ENCODE data around the gene GNLY. TPM values are rescaled to one million over a fixed set of nuclear protein-coding genes. Genes with fewer than 3 reads are reported as not detected.

The GNLY gene
- total RNA-seq, 1 donor from 2014 or later, result not detected

- peaks cover 9% of the 10 kb centered on the region for H3K4me1 Mint-ChIP-seq (ENCODE audit: low read depth)
- peaks cover 6% of the 10 kb centered on the region for H3K9me3 Mint-ChIP-seq (ENCODE audit: low read depth)
- H3K27me3 Mint-ChIP-seq (ENCODE audit: low read depth), result peaks cover 38% of the 10 kb centered on the region
- no peak for TF ChIP-seq CTCF (IDR thresholded peaks at IDR 0.05)
- no peak overlapping the region for H3K4me3 Mint-ChIP-seq (ENCODE audit: unreplicated experiment)
- no peak for DNase-seq (ENCODE audit: low spot score)
- H3K27ac Mint-ChIP-seq (ENCODE audit: unreplicated experiment), result no peak overlapping the region
- no peaks in the 10 kb centered on the region for H3K36me3 Mint-ChIP-seq (ENCODE audit: low read depth)
These were observed 22.3 kb downstream of the GNLY start for GRCh38 chr2:85716346-85716914.

GRCh38 chr2:85717308-85718008 lies 23.3 kb downstream of the GNLY start:
- Mint-ChIP-seq H3K36me3 (ENCODE audit: low read depth) (no peaks in the 10 kb centered on the region), H3K9me3 (ENCODE audit: low read depth) (peaks cover 6% of the 10 kb centered on the region), H3K4me3 (ENCODE audit: unreplicated experiment) (no peak overlapping the region), H3K27me3 (ENCODE audit: low read depth) (peaks cover 40% of the 10 kb centered on the region), H3K27ac (ENCODE audit: unreplicated experiment) (no peak overlapping the region), H3K4me1 (ENCODE audit: low read depth) (peaks cover 9% of the 10 kb centered on the region)
- DNase-seq (ENCODE audit: low spot score), result no peak
- TF ChIP-seq CTCF (IDR thresholded peaks at IDR 0.05), result no peak

GRCh38 chr2:85718009-85718391 lies 23.8 kb downstream of the GNLY start:
- Mint-ChIP-seq H3K4me1 (ENCODE audit: low read depth) (peaks cover 7% of the 10 kb centered on the region), H3K9me3 (ENCODE audit: low read depth) (peaks cover 6% of the 10 kb centered on the region), H3K27me3 (ENCODE audit: low read depth) (peaks cover 40% of the 10 kb centered on the region), H3K27ac (ENCODE audit: unreplicated experiment) (no peak overlapping the region), H3K4me3 (ENCODE audit: unreplicated experiment) (no peak overlapping the region), H3K36me3 (ENCODE audit: low read depth) (no peaks in the 10 kb centered on the region)
- TF ChIP-seq CTCF (IDR thresholded peaks at IDR 0.05), result peak; percentile 48
- no peak for DNase-seq (ENCODE audit: low spot score)

DNA sequence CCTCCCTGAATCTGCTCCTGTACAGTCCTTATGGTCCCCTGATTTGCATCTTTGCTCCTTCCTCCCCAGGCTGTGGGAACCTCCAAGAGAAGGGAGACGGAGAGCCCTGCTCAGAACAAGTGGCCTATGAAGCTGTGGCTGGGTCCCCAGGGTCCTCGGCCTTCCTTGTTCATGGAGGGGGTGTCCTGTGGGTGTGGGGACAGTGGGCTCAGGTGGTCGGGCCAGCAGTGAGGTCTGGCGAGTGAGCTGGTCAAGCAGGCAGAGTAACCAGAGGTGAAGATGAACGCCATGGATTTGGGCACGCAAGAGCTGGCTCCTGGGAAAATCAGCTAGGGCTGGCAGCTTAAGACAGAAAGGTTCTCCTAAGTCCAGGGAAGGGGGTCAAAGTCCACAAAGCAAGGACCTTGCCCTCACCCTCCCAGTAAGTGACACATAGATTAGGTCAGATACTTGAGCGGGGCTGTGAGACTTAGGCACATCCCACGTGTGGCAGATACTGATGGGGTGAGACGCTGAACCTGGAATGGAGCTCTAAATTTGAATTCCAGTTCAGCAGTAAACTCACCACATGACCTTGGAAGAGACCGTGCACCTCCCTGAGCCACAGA lies 24.8 kb downstream of the GNLY start:
- no peaks in the 10 kb centered on the region for H3K4me1 Mint-ChIP-seq (ENCODE audit: low read depth)
- no peak overlapping the region for H3K27ac Mint-ChIP-seq (ENCODE audit: unreplicated experiment)
- no peak for TF ChIP-seq CTCF (IDR thresholded peaks at IDR 0.05)
- H3K27me3 Mint-ChIP-seq (ENCODE audit: low read depth), result peaks cover 46% of the 10 kb centered on the region
- no peak for DNase-seq (ENCODE audit: low spot score)
- H3K9me3 Mint-ChIP-seq (ENCODE audit: low read depth), result peaks cover 6% of the 10 kb centered on the region
- no peak overlapping the region for H3K4me3 Mint-ChIP-seq (ENCODE audit: unreplicated experiment)
- no peaks in the 10 kb centered on the region for H3K36me3 Mint-ChIP-seq (ENCODE audit: low read depth)

GRCh38 chr2:85719609-85720240 lies 25.6 kb downstream of the GNLY start:
- Mint-ChIP-seq H3K36me3 (ENCODE audit: low read depth) (no peaks in the 10 kb centered on the region), H3K27ac (ENCODE audit: unreplicated experiment) (no peak overlapping the region), H3K4me3 (ENCODE audit: unreplicated experiment) (no peak overlapping the region), H3K4me1 (ENCODE audit: low read depth) (no peaks in the 10 kb centered on the region), H3K27me3 (ENCODE audit: low read depth) (peaks cover 52% of the 10 kb centered on the region), H3K9me3 (ENCODE audit: low read depth) (peaks cover 6% of the 10 kb centered on the region)
- no peak for TF ChIP-seq CTCF (IDR thresholded peaks at IDR 0.05)
- DNase-seq (ENCODE audit: low spot score), result no peak

Data from chondrocyte (in vitro differentiated cells).